ENCODE measurements around the gene SDS.

SDS gene

DNA sequence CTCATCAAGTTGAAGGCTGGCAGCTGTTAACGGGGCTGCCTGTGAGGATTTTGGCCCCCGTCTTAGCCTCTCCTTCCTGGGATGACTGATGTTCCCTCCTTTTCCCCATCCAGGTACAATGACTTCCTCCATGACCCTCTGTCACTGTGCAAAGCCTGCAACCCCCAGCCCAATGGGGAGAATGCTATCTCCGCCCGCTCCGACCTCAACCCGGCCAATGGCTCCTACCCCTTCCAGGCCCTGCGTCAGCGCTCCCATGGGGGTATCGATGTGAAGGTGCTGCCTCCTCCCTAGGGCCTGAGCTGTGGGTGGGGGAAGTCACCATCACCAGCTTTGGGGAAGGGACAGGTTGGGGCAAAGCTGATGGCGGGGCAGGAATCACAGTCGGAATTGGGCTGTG lies 16.1 kb downstream of the SDS start:
- intact Hi-C loops (cut with DNase I; ENCODE audit: low total_unique reads) = no loop called here
- Histone ChIP-seq H3K4me1 (no peaks in the 10 kb centered on the region), H3K36me3 (peaks cover 54 to 93% (median 83%) of the 10 kb centered on the region in 3 donors), H3K4me3 (no peak overlapping the region), H3K9me3 (no peaks in the 10 kb centered on the region), H3K27ac (no peak overlapping the region), H3K27me3 (no peaks in the 10 kb centered on the region)
- TF ChIP-seq, protein P1, sequence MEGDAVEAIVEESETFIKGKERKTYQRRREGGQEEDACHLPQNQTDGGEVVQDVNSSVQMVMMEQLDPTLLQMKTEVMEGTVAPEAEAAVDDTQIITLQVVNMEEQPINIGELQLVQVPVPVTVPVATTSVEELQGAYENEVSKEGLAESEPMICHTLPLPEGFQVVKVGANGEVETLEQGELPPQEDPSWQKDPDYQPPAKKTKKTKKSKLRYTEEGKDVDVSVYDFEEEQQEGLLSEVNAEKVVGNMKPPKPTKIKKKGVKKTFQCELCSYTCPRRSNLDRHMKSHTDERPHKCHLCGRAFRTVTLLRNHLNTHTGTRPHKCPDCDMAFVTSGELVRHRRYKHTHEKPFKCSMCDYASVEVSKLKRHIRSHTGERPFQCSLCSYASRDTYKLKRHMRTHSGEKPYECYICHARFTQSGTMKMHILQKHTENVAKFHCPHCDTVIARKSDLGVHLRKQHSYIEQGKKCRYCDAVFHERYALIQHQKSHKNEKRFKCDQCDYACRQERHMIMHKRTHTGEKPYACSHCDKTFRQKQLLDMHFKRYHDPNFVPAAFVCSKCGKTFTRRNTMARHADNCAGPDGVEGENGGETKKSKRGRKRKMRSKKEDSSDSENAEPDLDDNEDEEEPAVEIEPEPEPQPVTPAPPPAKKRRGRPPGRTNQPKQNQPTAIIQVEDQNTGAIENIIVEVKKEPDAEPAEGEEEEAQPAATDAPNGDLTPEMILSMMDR (IDR thresholded peaks at IDR 0.05) = no peak
- no peak for DNase-seq

DNA sequence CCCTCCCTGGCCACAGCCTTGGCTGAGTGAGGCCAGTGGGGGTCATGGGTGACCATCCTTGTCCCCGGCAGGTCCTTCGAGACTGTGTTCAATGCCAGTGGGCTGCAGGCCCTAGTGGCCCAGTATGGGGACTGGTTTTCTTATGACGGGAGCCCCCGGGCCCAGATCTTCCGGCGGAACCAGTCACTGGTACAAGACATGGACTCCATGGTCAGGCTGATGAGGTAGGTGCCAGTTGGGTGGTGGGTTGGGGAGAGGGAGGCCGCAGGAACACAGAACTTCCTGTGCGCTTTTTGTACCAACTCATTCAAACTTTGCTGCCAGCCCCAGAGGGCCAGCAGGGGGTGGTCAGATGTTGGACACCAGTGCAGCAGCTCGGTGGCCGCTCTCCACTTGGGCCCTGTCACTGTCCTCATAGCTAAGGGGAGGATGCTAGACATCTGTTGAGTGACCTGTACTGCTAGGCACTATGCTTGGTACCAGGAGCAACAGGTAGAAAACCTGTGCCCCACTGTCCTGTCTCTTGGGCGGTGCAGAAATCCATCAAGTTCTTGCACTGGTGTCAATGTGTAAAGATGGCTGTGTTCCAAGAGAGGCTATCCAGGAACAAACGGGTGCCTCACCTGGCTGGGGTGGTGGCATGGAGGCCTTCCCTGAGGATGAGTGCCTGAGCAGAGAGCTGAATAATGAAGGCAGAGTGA lies 16.7 kb downstream of the SDS start:
- TF ChIP-seq, protein P1 (IDR thresholded peaks at IDR 0.05) = no peak
- no peaks in the 10 kb centered on the region for H3K9me3 ChIP-seq
- H3K4me3 ChIP-seq = no peak overlapping the region
- no peaks in the 10 kb centered on the region for H3K27me3 ChIP-seq
- H3K4me1 ChIP-seq = no peaks in the 10 kb centered on the region
- no peak overlapping the region for H3K27ac ChIP-seq
- peaks cover 54 to 98% (median 83%) of the 10 kb centered on the region in 3 donors for H3K36me3 ChIP-seq
- intact Hi-C loops (cut with DNase I; ENCODE audit: low total_unique reads) = no loop called here
- DNase-seq = no peak

DNA sequence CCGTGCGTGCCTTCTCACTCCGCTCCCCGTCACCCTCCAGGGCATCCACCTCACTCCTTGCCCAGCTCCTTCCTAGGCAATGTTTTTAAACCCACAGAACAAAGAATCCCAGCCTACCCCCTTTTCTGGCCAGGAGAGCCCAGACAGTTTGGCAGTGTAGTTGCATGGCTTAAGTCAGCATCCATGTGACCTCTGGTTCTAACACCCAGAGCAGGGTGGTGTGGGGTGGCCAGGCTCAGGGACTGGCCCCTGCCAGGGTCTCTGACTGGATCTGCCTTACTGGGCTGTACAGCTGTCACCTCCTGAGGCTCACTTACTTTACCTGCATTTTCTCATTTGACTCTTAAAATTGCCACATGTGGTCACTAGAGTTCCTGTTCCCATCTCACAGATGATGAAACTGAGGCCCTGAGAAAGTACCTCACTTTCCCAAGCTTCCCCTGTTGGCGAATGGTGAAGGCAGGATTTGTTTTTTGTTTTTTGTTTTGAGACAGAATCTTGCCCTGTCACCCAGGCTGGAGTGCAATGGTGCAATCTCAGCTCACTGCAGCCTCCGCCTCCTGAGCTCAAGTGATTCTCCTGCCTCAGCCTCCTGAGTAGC lies 18.3 kb downstream of the SDS start:
- TF ChIP-seq, protein P1 (IDR thresholded peaks at IDR 0.05) = no peak
- DNase-seq = no peak
- intact Hi-C loops (cut with DNase I; ENCODE audit: low total_unique reads) = no loop called here
- no peak overlapping the region for H3K27ac ChIP-seq
- H3K27me3 ChIP-seq = no peaks in the 10 kb centered on the region
- no peaks in the 10 kb centered on the region for H3K4me1 ChIP-seq
- H3K4me3 ChIP-seq = no peak overlapping the region
- no peaks in the 10 kb centered on the region for H3K9me3 ChIP-seq
- H3K36me3 ChIP-seq = peaks cover 61 to 98% (median 88%) of the 10 kb centered on the region in 3 donors

GRCh38 chr12:113384778-113385177 lies 18.9 kb downstream of the SDS start:
- H3K27me3 ChIP-seq = no peaks in the 10 kb centered on the region
- H3K36me3 ChIP-seq = peaks cover 63 to 97% (median 87%) of the 10 kb centered on the region in 3 donors
- no peak for DNase-seq
- TF ChIP-seq, protein P1 (IDR thresholded peaks at IDR 0.05) = no peak
- no peaks in the 10 kb centered on the region for H3K9me3 ChIP-seq
- no peak overlapping the region for H3K4me3 ChIP-seq
- no peak overlapping the region for H3K27ac ChIP-seq
- intact Hi-C loops (cut with DNase I; ENCODE audit: low total_unique reads) = no loop called here
- H3K4me1 ChIP-seq = no peaks in the 10 kb centered on the region

- no peak for DNase-seq
- TF ChIP-seq, protein P1 (IDR thresholded peaks at IDR 0.05) = no peak
- H3K4me1 ChIP-seq = no peaks in the 10 kb centered on the region
- no peaks in the 10 kb centered on the region for H3K9me3 ChIP-seq
- H3K4me3 ChIP-seq = no peak overlapping the region
- intact Hi-C loops (cut with DNase I; ENCODE audit: low total_unique reads) = no loop called here
- no peak overlapping the region for H3K27ac ChIP-seq
- peaks cover 46 to 92% (median 75%) of the 10 kb centered on the region in 3 donors for H3K36me3 ChIP-seq
- H3K27me3 ChIP-seq = no peaks in the 10 kb centered on the region
These were observed 21.5 kb downstream of the SDS start for GRCh38 chr12:113382206-113382605.

Measured in tibial artery (tissue), 4 donors.